NCI-H146 treated with DMSO at 0.1 percent for 48 hours (cell line): ENCODE results near the gene OLFM1.

Experiments
- DNase-seq: peaks from one replicate; lab custom pipeline; 2025; ENCODE audit not compliant: unreplicated experiment; lab: John Stamatoyannopoulos, UW

Gene OLFM1

GRCh38 chr9:135087489-135087792, at the start of gene OLFM1:
OLFM1 (plus strand) TSS chr9:135087668; CDS start chr9:135087990, 322 bp downstream.
- DNase-seq: no peak

GRCh38 chr9:135038331-135038730, 49.1 kb upstream of the OLFM1 start:
- no peak for DNase-seq

- no peak for DNase-seq
These were observed 48.6 kb upstream of the OLFM1 start for GRCh38 chr9:135038826-135039225.

- DNase-seq: no peak
These were observed 48.1 kb upstream of the OLFM1 start for GRCh38 chr9:135039266-135039870.

GRCh38 chr9:135039916-135040645, 47.4 kb upstream of the OLFM1 start:
- DNase-seq: no peak

- no peak for DNase-seq
These were observed 46.6 kb upstream of the OLFM1 start for GRCh38 chr9:135040892-135041291.

GRCh38 chr9:135043345-135043744, 44.1 kb upstream of the OLFM1 start:
- no peak for DNase-seq

- DNase-seq: no peak
These were observed 42.1 kb upstream of the OLFM1 start for GRCh38 chr9:135045264-135045927.

- DNase-seq: no peak
These were observed 41.3 kb upstream of the OLFM1 start for GRCh38 chr9:135045928-135046738.

- DNase-seq: no peak
These were observed 40.6 kb upstream of the OLFM1 start for GRCh38 chr9:135046739-135047350.

- no peak for DNase-seq
These were observed 39.9 kb upstream of the OLFM1 start for GRCh38 chr9:135047521-135047920.

GRCh38 chr9:135048046-135048757, 39.3 kb upstream of the OLFM1 start:
- no peak for DNase-seq

GRCh38 chr9:135048758-135049444, 38.6 kb upstream of the OLFM1 start:
- DNase-seq: no peak

GRCh38 chr9:135049460-135049859, 38.0 kb upstream of the OLFM1 start:
- DNase-seq: no peak

GRCh38 chr9:135050072-135050990, 37.1 kb upstream of the OLFM1 start:
- DNase-seq: no peak

GRCh38 chr9:135051316-135052038, 36.0 kb upstream of the OLFM1 start:
- no peak for DNase-seq

- no peak for DNase-seq
These were observed 34.3 kb upstream of the OLFM1 start for GRCh38 chr9:135053133-135053532.

GRCh38 chr9:135055181-135055580, 32.3 kb upstream of the OLFM1 start:
- no peak for DNase-seq
